ENCODE measurements around the gene SVIL.
"Not testable (repeated sequence)": the region's sequence is repeated elsewhere in the genome, so short reads cannot be mapped to it uniquely, and the experiment has no call there.

Gene SVIL

DNA sequence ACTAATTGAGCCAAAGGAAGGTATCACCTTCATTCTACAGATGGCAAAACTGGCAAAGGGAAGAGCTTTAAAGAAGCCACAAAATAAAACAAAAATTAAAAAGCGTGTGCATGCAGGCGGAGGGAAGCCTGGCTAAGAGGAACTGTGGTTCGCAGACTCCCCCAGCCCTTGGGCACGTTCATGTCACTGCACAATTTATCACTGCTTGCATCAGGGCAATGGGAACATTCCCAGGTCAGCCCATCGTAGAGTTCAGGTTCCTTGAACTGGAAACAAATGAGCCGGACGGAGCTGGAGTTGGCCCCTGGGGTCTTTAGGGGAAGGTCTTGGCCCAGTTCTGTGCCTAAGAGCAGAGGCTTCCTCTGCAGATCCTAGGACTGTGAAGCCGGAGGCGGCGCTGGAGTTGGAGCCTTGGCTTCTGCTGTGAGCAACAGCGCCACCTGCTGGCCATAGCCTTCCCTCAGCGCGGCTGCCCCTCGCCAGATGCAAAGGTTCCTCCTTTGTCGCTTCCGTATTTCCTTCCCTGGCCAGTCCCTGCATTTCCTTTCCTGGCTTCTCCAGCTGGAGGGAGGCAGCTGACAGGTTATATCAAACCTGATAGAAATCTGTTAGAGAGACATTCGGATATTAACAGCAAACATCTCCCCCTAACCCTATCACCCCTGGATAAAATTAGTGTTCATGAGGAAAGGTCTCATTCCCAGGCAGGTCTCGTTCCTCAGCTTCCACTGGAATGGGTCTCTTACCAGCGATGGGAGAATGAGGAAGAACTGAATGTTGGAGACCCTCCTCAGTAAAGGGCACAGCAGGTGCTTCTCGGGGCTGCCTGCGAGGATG, 185.8 kb downstream of the SVIL start:
- DNase-seq = peak; percentile 66 to 67

DNA sequence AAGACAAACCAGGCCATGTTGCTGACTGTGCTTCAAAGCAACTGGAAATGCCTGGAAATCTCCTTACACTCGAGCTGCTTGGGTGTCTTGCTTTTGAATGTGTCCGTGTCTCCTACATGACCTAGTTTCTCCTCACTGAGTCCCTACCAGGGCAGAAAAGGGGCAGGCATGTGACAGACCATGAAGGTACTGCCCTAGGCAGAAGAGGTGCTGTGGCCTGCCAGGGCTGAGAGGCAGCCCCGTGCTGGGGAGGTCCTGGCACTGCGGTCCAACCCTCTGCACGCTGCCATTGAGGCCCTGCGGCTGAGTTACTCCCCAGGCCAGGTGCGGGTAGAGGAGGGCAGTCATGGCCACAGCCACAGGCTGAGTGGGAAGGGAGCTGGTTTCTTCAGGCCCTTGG, 186.6 kb downstream of the SVIL start:
- no peak for DNase-seq

DNA sequence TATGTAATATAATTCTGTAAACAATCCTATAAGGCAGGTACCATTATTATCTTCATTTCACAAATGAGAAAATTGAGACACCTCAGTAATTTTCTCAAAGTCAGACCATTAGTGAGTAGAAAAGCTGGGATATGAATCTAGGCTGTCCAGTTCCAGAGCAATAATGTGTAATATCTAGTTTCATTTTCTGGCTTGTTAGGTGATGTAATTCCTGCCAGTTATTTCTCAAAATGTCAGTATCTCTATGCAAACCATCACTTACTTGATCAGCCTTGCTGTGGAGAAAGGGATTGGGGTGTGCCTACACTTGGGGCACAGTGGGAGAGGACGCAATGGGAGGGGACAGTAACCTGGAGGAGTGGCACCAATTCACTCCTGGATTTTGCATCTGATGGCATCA, 188.4 kb downstream of the SVIL start:
- no peak for DNase-seq

DNA sequence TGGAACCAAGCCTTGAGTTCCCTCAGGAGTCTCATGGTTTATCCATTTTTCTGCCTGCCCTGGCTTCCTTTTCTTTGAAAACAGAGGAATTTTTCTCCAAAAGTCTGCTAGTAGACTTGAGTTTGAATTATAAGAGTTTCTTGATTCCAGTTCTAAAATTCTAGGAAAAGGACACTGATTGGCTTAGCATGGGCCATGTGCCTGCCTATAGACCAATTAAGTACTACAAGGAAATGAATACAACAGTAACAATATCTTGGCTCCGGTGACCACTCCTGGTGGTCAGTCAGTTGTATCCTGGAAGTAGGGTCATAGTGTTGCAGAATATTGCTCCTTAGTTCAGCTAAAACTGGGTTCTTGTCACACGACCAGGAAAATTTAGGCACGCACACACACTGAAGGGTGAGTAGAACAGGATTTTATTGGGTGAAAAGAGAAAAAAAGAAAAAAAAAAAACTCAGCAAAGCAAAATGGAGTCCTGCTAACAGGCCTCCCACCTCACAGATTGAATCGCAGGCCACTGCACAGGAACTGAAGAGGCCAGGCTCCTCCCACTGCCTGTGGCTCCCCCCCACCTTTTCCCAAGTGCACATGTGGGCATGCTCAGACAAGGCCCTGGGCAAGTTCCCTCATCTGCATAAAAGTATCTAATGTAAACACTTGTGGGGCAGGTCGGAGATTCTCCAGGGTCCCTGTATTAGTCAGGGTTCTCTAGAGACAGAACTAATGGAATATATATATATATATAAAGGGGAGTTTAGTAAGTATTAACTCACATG, 190.8 kb downstream of the SVIL start:
- no peak for DNase-seq

DNA sequence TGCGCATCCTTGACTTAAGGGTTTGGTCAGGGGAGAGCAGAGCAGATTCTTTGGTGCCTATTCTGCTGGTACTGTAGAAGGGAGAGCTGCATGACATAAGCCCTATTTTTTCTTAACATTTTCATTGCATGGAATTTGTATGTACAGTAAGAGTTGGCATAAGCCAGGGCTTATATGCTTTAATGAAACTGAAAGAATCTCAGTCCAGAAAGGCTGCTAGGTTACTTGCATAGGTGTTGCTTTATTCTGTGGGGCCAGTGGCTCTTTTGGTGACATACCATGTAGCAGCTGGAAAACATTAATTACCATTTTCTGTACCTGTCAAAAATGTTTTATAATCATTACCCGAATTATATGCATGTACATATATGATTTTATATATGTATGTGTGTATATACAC, 193.8 kb downstream of the SVIL start:
- DNase-seq = no peak

DNA sequence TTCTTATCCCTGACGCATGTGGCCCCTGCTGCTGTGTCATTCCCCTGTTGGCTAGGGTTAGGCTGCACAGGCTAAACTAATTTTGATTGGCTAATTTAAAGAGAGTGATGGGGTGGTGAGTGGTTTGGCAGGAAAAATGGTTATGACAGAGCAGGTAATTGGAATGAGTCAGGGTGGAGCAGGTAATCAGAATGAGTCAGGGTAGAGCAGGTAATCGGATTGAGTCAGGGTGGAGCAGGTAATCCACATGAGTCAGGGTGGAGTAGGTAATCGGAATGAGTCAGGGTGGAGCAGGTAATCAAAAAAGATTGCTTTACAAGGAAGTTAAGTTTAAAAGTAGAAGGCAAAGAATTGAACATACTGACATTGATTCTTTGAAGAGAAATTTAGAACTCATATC, 195.8 kb downstream of the SVIL start:
- not testable (repeated sequence) for DNase-seq

DNA sequence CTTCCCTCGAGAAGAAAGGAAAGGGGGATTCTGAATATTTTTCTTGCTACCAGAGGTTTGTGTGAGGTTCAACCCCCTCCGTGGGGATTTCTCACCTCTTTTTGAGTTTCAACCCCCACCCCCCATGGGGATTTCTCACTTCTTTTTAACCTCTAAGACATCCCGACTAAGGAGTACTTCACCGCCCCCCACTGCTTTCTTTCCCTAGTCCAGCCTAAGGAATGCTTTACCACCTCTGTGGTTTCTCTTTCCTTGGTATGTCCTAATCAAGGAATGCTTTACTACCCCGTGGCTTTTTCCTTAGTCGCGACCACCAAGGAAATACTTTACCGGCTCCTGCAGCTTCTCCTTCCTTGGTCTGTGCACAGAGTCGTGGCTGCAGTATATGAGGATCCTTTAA, 196.5 kb downstream of the SVIL start:
- no peak for DNase-seq

DNA sequence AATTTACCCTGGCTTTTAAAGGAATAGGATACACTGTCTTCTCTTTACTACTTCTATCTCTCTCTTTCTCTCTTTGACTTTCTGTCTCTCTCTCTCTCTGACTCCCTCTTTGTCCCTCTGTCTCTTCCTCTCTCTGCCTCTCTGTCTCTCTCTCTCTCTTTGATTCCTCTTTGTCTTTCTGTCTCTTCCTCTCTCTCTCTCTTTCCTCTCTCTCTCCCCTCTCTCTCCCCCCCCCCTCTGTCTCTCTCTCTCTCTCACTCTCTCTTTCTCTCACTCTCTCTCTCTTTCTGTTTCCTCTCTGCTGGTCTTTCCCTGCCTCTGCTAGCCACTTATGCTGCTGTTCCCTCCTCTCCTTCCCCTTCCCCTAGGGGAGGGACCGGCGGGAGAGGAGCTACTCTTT, 196.9 kb downstream of the SVIL start:
- no peak for DNase-seq

DNA sequence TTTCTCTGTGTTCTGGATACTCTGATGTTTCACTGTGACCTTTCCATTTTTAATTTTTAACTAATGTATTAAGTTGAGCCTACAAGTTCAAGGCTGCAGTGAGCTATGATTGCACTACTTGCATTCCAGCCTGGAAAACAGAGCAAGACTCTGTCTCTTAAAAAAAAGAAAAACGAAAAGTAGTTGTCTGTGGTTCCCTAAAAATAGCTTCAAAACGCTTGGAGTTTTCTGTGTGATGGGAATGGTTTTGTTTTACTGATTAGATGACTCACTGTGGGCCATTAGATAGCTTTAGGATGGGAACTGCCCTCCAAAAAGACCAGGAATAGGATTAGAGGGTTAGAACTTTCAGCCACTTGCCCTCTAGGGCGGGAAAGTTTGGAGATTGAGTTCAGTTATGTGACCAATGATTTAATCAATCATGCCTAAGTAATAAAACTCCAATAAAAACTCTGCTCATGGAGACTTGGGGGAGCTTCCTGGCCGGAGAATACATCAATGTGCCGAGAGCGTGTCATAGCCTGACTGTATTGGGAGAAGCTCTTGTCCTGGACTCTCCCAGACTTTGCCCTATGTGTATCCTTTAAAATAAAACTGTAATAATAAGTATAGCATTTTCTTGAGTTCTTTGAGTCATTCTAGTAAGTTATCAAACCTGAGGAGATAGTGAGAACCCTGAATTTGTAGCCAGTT, 198.8 kb downstream of the SVIL start:
- DNase-seq = no peak

DNA sequence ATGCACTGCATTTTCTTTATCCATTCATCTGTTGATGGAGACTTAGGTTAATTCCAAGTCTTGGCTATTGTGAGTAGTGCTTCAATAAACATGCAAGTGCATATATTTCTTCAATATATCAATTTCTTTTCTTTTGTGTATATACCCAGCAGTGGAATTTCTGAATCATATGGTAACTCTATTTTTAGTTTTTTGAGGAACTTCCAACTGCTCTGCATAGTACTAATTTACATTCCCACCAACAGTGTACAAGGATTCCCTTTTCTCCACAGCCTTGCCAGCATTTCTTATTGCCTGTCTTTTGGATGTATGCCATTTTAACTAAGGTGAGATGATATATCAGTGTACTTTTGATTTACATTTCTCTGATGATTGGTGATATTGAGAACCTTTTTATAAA, 200.7 kb downstream of the SVIL start:
- no peak for DNase-seq

DNA sequence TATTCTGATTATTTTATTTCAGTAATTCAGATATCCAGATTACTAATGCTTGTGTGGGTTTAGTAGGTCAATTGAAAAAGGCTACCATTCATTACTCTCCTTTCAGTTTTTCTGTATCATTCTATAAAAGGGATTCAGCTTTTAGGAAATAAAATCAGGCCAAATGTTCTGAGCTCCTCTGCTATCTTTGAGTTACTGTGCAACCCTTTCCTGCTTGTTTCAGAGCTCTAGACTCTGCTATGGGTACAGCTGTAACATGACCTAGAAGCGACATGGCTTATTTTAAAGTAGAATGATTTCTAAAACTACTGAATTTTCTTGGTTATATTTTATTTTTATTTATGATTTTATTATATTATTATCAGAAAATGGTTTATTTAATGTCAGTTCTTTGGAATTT, 203.1 kb downstream of the SVIL start:
- DNase-seq = no peak

DNA sequence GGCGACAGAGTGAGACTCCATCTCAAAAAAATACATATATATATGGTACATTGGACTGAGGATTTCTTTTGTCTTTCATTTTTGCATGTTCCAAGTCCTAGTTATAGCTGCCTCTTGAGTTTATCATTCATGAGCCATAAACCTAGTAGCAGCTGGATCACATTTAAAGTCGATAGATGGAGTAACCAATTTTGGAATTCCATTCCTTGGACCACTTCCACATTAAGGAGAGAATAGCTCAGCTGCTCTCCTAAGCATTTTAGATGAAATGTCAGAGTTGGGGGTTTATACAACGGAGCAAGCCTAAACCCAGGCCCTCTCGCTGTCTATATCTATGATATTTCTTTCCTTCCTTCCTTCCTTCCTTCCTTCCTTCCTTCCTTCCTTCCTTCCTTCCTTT, 204.7 kb downstream of the SVIL start:
- no peak for DNase-seq

DNA sequence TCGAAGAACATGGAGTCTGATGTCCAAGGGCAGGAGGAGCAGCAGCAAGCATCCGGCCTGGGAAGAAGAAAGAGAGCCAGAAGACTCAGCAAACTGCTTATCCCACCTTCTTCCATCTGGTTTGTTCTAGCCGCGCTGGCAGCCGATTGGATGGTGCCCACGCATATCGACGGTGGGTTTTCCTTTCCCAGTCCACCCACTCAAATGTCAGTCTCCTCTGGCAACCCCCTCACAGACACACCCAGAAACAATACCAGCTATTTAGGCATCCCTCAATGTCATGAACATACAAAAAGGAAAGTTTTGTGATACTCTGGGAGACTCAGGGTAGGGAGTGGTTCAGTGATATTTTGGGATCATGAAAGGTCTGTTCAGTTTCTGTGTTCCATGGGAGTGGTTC, 206.3 kb downstream of the SVIL start:
- no peak for DNase-seq

DNA sequence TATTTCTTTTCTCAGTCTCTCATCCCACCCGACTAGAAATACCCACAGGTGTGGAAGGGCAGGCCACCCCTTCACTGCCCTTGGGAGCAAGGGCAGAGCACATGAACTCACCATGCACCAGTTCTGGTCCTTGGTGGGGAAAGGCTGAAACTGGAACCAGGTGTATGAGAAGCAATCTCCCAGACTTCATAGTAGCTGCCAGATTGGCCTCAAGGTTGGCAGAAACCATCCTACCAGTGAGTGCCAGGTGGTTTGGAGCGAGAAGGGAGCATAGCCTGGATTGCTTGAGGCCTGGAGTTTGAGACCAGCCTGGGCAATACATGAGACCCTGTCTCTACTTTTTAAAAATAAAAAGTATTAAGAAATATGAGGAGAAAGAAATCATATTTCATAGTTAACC, 207.1 kb downstream of the SVIL start:
- no peak for DNase-seq

DNA sequence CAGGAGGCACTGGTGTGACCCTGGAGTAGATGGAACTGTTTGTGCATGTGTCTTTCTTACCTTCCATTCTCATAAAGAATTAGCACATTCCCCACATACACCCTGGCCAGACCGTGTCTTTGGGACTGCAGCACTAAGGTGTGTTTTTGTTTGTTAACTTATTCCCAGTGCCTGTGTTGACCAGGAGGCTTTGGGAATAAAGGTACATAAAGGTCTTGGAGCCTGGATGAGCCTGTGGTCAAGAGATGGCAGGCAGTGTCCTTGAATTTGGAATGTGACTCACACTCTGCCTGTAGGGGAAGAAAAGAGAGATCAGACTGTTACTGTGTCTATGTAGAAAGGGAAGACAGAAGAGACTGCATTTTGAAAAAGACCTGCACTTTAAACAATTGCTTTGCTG, 208.4 kb downstream of the SVIL start:
- DNase-seq = no peak

DNA sequence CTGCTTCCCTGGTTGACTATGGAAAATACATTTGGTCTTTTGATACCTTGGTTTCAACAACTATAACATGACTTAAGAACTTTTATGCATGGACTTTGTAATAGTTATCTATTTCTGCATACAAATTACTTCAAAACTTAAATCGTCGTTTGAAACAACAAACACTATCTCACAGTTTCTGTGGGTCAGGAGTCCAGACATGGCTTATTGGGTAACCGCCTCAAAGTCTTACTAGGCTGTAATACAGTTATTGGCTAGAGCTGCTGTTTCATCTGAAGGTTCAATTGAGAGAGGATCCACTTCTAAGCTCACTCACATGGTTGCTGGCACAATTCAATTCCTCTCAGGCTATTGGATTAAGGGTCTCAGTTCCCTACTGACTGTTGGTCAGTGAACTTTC, 210.8 kb downstream of the SVIL start:
- DNase-seq = no peak

DNA sequence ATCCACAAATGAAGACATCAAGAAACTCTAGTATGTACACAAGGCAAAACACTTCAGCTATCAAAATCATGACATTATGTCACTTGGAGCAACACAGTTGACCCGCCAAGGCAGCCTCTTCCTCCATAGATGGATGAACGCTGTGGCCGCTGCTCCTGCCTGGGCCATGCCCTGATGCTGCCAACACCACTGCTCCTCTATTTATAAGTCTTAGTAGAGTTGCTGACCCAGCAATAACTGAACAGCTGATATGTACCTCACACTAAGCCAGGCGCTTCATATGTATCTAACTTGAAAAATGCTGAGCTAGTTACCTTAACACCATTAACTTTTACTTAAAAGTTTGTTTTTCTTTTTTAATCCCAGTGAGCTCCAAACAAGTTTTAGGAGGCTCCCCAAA, 214.0 kb downstream of the SVIL start:
- DNase-seq = no peak

DNA sequence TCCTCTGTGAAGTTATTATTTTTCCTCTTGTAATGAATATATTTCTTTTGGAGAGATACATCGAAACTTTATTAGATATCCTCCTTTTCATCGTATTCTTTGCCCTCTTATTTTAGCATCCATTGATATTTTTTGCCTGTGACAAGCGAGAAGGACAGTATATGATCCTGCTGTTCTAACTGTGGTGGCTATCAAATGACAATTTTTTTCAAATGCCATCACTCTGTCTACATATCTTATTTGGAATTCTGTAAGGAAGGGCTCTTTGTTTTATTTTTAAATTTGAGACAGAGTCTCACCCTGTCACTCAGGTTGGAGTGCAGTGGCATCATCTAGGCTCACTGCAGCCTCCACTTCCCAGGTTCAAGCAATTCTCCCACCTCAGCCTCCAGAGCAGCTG, 217.4 kb downstream of the SVIL start:
- no peak for DNase-seq

DNA sequence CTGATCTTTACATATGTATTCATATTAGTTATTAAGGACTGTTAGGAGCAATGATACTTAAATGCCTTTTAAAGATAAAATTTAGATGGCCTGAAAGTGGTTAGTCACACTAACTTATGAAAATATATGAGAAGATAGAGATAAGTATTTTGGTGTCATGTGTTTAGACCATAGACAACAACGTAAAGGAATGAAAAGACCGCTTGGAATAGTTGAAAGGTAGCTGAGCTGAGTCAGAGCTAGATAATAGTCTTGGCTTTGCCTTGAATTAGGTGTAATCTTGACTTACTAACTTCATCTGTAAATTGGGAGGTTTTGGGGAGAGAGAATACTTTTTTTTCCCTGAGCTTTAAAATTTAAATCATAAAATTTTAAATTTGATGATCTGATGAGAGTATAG, 218.9 kb downstream of the SVIL start:
- DNase-seq = no peak

DNA sequence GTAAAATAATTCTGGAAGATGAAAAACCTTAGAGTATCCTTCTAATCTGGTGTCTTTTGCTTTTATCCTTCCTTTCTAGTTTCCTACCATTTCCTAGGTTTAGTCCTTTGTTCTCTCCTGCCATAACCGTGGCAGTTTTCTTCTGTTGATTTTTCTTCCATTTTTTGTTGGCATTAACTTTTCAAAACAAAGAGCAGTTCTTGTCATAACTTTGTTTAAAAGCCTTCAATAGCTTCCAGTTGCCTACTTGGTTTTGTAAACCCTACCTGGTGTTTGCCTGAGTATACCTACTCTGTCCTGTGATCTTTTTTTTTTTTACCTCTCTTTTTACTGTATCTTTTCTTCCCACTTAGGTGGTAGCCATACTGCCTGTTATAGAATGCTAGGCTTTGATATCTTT, 220.3 kb downstream of the SVIL start:
- no peak for DNase-seq

DNA sequence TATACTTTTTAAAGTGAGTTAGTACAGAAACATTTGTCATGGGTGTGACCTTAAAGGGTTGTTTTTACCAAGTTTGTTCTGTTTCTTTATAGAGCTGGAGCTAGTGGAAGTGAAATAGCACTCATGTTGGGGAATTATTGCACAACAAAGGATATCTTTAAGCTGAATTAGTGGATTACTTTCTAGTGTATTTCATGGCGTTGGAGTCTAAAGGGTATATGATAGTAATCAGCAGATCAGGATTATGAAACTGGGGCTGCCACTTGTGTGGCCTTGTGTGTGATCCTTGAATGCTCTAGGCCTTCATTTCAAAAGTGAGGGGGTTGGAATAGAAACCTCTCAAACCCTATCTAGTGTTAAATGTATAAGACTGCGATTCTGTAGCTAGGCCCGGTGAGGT, 222.3 kb downstream of the SVIL start:
- no peak for DNase-seq

DNA sequence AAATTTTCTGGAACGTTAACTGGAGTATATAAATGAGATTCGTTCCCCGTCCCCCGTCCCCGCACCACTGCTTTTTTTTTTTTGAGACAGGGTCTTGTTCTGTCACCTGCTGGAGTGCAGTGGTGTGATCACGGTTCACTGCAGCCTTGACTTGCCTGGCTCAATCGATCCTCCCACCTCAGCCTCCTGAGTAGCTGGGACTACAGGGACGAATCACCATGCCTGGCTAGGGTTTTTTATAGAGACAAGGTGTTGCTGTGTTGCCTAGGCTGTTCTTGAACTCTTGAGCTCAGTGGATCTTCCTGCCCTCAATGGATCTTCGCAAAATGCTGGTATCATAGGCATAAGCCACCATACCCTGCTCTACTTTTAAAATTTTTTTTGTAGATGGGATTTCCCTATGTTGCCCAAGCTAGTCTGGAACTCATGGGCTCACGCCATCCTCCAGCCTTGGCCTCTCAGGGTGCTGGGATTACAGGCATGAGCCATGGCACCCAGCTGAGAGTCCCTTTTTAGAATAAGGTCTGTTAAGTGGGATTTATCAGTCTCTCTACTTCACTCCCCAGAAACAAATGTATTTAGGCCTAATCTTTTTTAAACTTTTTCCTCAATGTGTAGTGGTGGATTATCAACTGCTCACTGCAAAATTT, 223.0 kb downstream of the SVIL start:
- DNase-seq = no peak
